CD4-positive, alpha-beta T cell (primary cell): ENCODE measurements around the gene PPP4R4. TPM values are rescaled to one million over a fixed set of nuclear protein-coding genes. Genes with fewer than 3 reads are reported as not detected.

ENCODE experiments used
- ATAC-seq: fragments of 200-7000 bp; cut with Tn5 transposase; one replicate; pipeline ENCODE4 v1.10.0; 2022; ENCODE audit warnings: mild to moderate bottlenecking; ENCODE audit not compliant: poor library complexity
- CTCF ChIA-PET: fragments of 350-600 bp; sonication (Branson Sonifier 250); formaldehyde crosslinking; loops from one replicate; lab custom pipeline; 2021; ENCODE audit warnings: antibody characterized with exemption, inconsistent platforms; lab: Charles Lee
- POLR2A ChIA-PET: fragments of 350-600 bp; sonication (Branson Sonifier 250); formaldehyde crosslinking; loops from one replicate; lab custom pipeline; 2021; ENCODE audit warnings: antibody characterized with exemption, inconsistent platforms; lab: Charles Lee
- DNase-seq, 14 experiments: peaks; one replicate each; pipeline ENCODE4 v3.0.0-alpha.2; 2013 to 2020; ENCODE audit warnings: mixed read lengths in 2 of 14
- H3K27ac ChIP-seq, 2 donors: one replicate each; pipeline versions ENCODE4 v1.5.1 to v1.7.0; 2013; ENCODE audit warnings: low read length in 2 of 2, low read depth in 1 of 2, mild to moderate bottlenecking in 1 of 2
- H3K27me3 ChIP-seq, 2 experiments: 1 replicate in 1 of 2; 2 replicates in 1 of 2; pipeline versions ENCODE4 v1.6.1 to v1.7.0; 2013; ENCODE audit warnings: low read length in 2 of 2, control low read depth in 1 of 2, mild to moderate bottlenecking in 1 of 2, moderate library complexity in 1 of 2; ENCODE audit not compliant: insufficient read depth in 2 of 2, control insufficient read depth in 1 of 2
- H3K36me3 ChIP-seq: one replicate; pipeline ENCODE4 v1.6.1; 2013; ENCODE audit warnings: low read length, control low read depth; ENCODE audit not compliant: insufficient read depth
- H3K4me1 ChIP-seq: one replicate; pipeline ENCODE4 v1.6.1; 2013; ENCODE audit warnings: low read length, control low read depth; ENCODE audit not compliant: insufficient read depth
- H3K4me3 ChIP-seq: one replicate; pipeline ENCODE4 v1.5.1; 2013; ENCODE audit warnings: mild to moderate bottlenecking, low read length, moderate library complexity
- H3K9me3 ChIP-seq, 2 experiments: 1 replicate in 1 of 2; 2 replicates in 1 of 2; pipeline versions ENCODE4 v1.6.1 to v1.7.0; 2013; ENCODE audit warnings: low read length in 2 of 2, mild to moderate bottlenecking in 2 of 2, control low read depth in 1 of 2, moderate library complexity in 1 of 2; ENCODE audit not compliant: control insufficient read depth in 1 of 2, insufficient read depth in 1 of 2
- H3K27ac Mint-ChIP-seq: one replicate; pipeline ENCODE4 v1.8.0; 2020; ENCODE audit warnings: mixed read lengths
- H3K27me3 Mint-ChIP-seq: one replicate; pipeline ENCODE4 v1.8.0; 2021; ENCODE audit warnings: mixed read lengths
- H3K36me3 Mint-ChIP-seq: one replicate; pipeline ENCODE4 v1.8.0; 2021; ENCODE audit warnings: low read depth, mixed read lengths
- H3K4me1 Mint-ChIP-seq: one replicate; pipeline ENCODE4 v1.8.0; 2021; ENCODE audit warnings: low read depth, mixed read lengths
- H3K4me3 Mint-ChIP-seq: one replicate; pipeline ENCODE4 v1.8.0; 2020; ENCODE audit warnings: mild to moderate bottlenecking, mixed read lengths
- H3K9me3 Mint-ChIP-seq: one replicate; pipeline ENCODE4 v1.8.0; 2020; ENCODE audit warnings: mixed read lengths
- intact Hi-C, 2 experiments: fragments of 100-400 bp; cut with DNase I in 1 of 2; cut with micrococcal nuclease in 1 of 2; formaldehyde crosslinking; loops; one replicate each; pipeline versions ENCODE4 v1.15.1 to v1.9.0; 2023 to 2025; cut with DNase I, micrococcal nuclease
- total RNA-seq, 174 experiments: library from RNA in 2 of 174; stranded (reverse) in 2 of 174; gene quantifications; one replicate each; pipeline ENCODE4 v1.2.3 and lab custom pipeline; 2021 to 2026
- TF ChIP-seq, protein P1 (sequence below): fragments of 200-600 bp; IDR thresholded peaks from one replicate; pipeline ENCODE4 v1.8.0; 2022; ENCODE audit warnings: antibody characterized with exemption, mild to moderate bottlenecking

PPP4R4 gene
- total RNA-seq, 2 experiments from 2014 or later = 3.5 to 4.3 TPM

DNA sequence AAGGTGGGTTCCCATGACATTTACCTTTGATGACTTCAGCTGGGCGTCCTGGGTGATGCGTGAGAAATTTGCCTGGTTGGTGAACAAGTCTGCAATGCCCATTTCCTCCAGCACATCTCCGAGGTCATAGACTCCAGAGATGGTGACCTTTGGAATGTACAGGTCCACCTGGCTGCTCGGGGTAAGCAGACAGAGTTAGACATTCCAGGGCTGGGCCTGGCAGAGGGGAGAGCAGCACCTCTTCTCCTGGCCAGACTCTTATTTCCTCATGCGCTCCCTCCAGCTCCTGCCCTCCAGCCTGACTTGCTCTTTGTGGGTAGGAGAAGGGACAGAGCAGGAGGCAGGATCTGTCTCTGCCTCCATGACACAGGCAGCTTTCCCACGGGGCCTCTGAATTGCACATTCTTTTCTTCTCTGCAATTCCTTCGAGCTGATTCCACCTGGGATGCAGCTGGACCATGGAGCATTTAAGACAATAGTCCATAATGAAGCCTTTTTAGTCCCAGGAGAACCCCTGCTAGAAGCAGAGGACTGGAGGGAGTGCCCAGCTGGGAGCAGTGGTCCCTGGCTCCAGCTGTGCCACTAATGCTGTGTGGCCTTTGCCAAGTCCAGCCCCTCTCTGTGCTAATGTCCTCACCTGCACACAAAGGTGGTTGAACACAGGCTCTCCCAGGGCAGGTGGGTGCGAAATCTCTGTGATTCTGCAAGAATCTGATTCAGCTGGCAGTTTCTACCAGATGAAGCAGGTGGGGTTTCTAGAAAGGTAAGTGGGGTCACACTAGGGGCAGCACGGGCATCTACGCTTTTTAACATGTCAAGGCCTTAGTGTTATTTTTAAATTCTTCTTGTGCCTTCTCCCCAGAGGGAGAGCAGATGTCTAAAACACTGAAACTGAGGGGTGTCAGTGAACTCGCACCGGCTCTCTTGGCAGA, 132.2 kb downstream of the PPP4R4 start:
- ChIA-PET CTCF (no interaction called here), POLR2A (no interaction called here)
- no peak overlapping the region for H3K4me3 Mint-ChIP-seq
- peaks cover 19% of the 10 kb centered on the region for H3K27me3 Mint-ChIP-seq
- H3K4me1 Mint-ChIP-seq = no peaks in the 10 kb centered on the region
- H3K27ac Mint-ChIP-seq = no peak overlapping the region
- H3K36me3 Mint-ChIP-seq = no peaks in the 10 kb centered on the region
- Histone ChIP-seq H3K4me3 (no peak overlapping the region), H3K27me3 (no peaks in the 10 kb centered on the region), H3K27ac (no peak overlapping the region), H3K4me1 (no peaks in the 10 kb centered on the region), H3K9me3 (peaks cover 11 to 22% of the 10 kb centered on the region in 2 experiments), H3K36me3 (no peaks in the 10 kb centered on the region)
- peaks cover 18% of the 10 kb centered on the region for H3K9me3 Mint-ChIP-seq
- no peak for ATAC-seq
- no peak for DNase-seq
- intact Hi-C loops = no loop called here
- TF ChIP-seq, protein P1, sequence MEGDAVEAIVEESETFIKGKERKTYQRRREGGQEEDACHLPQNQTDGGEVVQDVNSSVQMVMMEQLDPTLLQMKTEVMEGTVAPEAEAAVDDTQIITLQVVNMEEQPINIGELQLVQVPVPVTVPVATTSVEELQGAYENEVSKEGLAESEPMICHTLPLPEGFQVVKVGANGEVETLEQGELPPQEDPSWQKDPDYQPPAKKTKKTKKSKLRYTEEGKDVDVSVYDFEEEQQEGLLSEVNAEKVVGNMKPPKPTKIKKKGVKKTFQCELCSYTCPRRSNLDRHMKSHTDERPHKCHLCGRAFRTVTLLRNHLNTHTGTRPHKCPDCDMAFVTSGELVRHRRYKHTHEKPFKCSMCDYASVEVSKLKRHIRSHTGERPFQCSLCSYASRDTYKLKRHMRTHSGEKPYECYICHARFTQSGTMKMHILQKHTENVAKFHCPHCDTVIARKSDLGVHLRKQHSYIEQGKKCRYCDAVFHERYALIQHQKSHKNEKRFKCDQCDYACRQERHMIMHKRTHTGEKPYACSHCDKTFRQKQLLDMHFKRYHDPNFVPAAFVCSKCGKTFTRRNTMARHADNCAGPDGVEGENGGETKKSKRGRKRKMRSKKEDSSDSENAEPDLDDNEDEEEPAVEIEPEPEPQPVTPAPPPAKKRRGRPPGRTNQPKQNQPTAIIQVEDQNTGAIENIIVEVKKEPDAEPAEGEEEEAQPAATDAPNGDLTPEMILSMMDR = no peak

DNA sequence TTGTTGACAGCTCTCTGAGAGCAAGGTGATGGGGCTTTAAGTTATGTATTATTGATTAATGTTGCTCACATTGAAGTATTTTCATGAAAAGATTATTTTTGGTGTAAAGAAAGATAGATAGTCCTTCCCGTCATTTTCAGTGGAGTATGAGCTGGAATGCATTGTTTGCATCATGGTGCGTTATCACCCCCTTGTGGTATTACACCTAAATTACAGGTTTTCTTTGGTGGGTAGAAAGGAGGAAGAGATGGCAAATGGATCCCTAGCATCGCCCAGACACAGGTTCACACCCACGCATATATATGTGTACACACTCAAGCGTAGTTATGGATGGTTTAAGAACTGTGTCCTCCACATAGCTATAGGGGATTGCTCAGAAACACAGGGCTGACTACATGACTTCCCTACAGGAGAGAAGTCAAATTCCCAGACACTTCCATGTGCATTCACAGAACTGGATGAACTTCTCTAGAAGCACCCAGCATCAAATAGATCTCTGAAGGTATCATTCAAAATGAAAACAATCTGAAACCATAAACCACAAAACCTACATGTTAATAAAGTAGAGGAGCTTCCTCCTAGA, 133.4 kb downstream of the PPP4R4 start:
- TF ChIP-seq, protein P1 = no peak
- no peak overlapping the region for H3K4me3 Mint-ChIP-seq
- no peaks in the 10 kb centered on the region for H3K36me3 ChIP-seq
- ChIA-PET POLR2A (no interaction called here), CTCF (interaction anchor here (0.6 kb wide), 1 partner anchor 194 kb away, joined by 3 read pairs; no protein-coding TSS in a partner anchor)
- H3K4me3 ChIP-seq = no peak overlapping the region
- H3K4me1 Mint-ChIP-seq = no peaks in the 10 kb centered on the region
- no peak overlapping the region for H3K27ac Mint-ChIP-seq
- DNase-seq (peak in 1 of 14 experiments; percentile 1), ATAC-seq (no peak)
- intact Hi-C loops = no loop called here
- no peaks in the 10 kb centered on the region for H3K4me1 ChIP-seq
- H3K27me3 ChIP-seq = peaks cover 0 to 2% of the 10 kb centered on the region in 2 experiments
- H3K27ac ChIP-seq = no peak overlapping the region
- H3K9me3 ChIP-seq = peaks cover 11 to 22% of the 10 kb centered on the region in 2 experiments
- no peaks in the 10 kb centered on the region for H3K36me3 Mint-ChIP-seq
- H3K27me3 Mint-ChIP-seq = peaks cover 22% of the 10 kb centered on the region
- peaks cover 18% of the 10 kb centered on the region for H3K9me3 Mint-ChIP-seq

DNA sequence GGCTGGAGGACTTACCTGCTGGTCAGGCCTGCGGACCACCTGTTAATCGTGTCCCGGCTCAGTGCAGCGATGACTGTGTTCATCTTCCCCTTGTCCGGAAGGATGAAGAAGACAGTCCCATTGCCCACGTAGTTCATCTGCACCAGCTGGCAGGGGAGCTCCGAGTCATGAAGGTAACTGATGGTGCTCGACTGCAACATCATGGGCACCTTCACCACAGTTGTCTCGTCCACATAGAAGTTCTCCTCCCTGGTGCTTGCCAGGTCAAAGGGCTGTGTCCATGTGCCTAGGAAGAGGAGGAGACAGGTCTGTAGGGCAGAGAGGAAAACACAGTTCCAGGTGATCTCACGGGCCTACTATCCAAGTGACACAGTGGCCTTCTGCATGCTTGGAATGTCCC, 135.6 kb downstream of the PPP4R4 start:
- CTCF ChIA-PET = no interaction called here
- Histone ChIP-seq H3K27ac (no peak overlapping the region), H3K4me1 (no peaks in the 10 kb centered on the region), H3K4me3 (no peak overlapping the region), H3K36me3 (no peaks in the 10 kb centered on the region), H3K9me3 (peaks cover 11 to 28% of the 10 kb centered on the region in 2 experiments), H3K27me3 (peaks cover 0 to 2% of the 10 kb centered on the region in 2 experiments)
- TF ChIP-seq, protein P1 = no peak
- H3K9me3 Mint-ChIP-seq = peaks cover 18% of the 10 kb centered on the region
- ATAC-seq (no peak), DNase-seq (no peak)
- intact Hi-C loops = no loop called here
- no peak overlapping the region for H3K27ac Mint-ChIP-seq
- no peak overlapping the region for H3K4me3 Mint-ChIP-seq
- no peaks in the 10 kb centered on the region for H3K36me3 Mint-ChIP-seq
- no peaks in the 10 kb centered on the region for H3K4me1 Mint-ChIP-seq
- POLR2A ChIA-PET = no interaction called here
- peaks cover 22% of the 10 kb centered on the region for H3K27me3 Mint-ChIP-seq
